ENCODE data around the gene TBCCD1.

DNA sequence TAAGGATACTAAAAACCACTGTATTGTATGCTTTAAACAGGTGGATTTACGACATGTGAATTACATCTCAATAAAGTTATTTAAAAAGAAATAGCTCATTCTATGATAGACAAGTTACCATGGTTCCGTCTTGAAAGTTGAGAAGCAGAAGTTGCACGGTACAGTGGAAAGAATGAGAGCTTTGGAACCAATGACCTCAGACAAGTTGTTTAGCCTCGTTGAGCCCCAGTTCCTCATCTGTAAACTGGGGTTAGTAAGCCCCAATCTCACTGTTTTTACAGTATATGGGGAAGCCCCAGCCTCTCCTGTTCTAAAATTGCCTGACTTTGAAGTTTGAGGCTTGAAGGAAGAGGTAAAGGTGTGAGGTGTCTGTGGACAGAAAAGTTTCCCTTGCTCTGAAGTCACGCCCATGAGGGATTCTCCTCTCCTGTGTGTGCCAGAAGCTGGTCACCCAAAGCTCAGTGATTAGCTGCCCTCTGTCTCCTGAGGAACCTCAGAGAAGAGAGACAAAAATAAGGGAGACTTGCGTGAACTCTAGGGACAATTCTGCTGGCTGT is 32.9 kb downstream of the TBCCD1 start:
- TF ChIP-seq, protein P1, sequence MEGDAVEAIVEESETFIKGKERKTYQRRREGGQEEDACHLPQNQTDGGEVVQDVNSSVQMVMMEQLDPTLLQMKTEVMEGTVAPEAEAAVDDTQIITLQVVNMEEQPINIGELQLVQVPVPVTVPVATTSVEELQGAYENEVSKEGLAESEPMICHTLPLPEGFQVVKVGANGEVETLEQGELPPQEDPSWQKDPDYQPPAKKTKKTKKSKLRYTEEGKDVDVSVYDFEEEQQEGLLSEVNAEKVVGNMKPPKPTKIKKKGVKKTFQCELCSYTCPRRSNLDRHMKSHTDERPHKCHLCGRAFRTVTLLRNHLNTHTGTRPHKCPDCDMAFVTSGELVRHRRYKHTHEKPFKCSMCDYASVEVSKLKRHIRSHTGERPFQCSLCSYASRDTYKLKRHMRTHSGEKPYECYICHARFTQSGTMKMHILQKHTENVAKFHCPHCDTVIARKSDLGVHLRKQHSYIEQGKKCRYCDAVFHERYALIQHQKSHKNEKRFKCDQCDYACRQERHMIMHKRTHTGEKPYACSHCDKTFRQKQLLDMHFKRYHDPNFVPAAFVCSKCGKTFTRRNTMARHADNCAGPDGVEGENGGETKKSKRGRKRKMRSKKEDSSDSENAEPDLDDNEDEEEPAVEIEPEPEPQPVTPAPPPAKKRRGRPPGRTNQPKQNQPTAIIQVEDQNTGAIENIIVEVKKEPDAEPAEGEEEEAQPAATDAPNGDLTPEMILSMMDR (IDR thresholded peaks at IDR 0.05; ENCODE audit: poor library complexity, severe bottlenecking) = no peak
- TF ChIP-seq MXI1 (conservative IDR thresholded peaks at IDR 0.05; ENCODE audit: poor library complexity, severe bottlenecking) = no peak
- no peak for TF ChIP-seq EZH2 (IDR thresholded peaks at IDR 0.05; ENCODE audit: borderline replicate concordance, insufficient read depth, low read length, poor library complexity, severe bottlenecking)
- TF ChIP-seq POLR2AphosphoS5 (IDR thresholded peaks at IDR 0.05) = no peak
- no peak for TF ChIP-seq SMC3 (conservative IDR thresholded peaks at IDR 0.05; ENCODE audit: poor library complexity)
- no peak for TF ChIP-seq EP300 (conservative IDR thresholded peaks at IDR 0.05; ENCODE audit: poor library complexity, severe bottlenecking)
- no peak for TF ChIP-seq TAF1 (IDR thresholded peaks at IDR 0.05; ENCODE audit: low read depth)
- TF ChIP-seq, protein P2, sequence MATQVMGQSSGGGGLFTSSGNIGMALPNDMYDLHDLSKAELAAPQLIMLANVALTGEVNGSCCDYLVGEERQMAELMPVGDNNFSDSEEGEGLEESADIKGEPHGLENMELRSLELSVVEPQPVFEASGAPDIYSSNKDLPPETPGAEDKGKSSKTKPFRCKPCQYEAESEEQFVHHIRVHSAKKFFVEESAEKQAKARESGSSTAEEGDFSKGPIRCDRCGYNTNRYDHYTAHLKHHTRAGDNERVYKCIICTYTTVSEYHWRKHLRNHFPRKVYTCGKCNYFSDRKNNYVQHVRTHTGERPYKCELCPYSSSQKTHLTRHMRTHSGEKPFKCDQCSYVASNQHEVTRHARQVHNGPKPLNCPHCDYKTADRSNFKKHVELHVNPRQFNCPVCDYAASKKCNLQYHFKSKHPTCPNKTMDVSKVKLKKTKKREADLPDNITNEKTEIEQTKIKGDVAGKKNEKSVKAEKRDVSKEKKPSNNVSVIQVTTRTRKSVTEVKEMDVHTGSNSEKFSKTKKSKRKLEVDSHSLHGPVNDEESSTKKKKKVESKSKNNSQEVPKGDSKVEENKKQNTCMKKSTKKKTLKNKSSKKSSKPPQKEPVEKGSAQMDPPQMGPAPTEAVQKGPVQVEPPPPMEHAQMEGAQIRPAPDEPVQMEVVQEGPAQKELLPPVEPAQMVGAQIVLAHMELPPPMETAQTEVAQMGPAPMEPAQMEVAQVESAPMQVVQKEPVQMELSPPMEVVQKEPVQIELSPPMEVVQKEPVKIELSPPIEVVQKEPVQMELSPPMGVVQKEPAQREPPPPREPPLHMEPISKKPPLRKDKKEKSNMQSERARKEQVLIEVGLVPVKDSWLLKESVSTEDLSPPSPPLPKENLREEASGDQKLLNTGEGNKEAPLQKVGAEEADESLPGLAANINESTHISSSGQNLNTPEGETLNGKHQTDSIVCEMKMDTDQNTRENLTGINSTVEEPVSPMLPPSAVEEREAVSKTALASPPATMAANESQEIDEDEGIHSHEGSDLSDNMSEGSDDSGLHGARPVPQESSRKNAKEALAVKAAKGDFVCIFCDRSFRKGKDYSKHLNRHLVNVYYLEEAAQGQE (IDR thresholded peaks at IDR 0.05; ENCODE audit: borderline replicate concordance) = no peak

All from neural cell (in vitro differentiated cells).